ENCODE results near the gene HOPX.
A peak's percentile ranks its signal among the peaks of the same experiment; 100 is the strongest.
"Not testable (repeated sequence)": the region's sequence is repeated elsewhere in the genome, so short reads cannot be mapped to it uniquely, and the experiment has no call there.

HOPX gene, protein sequence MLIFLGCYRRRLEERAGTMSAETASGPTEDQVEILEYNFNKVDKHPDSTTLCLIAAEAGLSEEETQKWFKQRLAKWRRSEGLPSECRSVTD

DNA sequence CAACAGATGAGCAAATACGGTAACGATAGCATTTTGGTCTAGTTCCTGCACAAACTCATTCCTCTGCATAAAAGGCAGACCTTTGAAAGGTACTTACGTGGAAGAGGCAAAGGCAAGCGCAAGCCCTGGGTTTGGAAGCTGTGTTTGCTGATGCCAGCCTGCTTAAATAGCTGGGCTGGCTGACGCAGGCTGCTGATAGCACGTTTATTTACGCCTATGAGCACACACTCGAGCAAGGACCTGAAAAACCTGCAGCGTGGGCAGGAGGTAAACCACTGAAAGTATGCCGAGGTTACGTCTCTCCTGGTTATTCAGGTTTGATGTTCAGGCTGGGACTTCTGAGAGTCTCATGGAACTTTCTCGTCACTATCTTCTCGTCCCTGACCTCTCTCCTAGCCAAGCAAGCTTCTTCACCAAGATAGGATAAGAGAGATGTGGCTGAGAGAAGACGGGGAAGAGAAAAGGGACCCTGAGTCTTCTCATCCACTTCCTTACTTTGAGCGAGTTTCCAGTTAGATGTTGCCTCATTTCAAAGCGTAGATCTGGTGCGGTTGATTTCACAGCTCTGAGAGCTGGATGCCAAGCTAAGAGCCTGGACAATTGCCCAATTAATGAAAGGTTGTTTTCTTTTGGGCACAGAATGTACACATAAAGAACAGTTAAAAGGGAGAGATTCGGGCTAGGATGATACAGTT is at the start of gene HOPX:
Gene HOPX, minus strand, starts transcription at position 139 of the 695 bp plus-strand sequence. CDS start 23,480 bp downstream, outside the sequence.
- peak; percentile 84 for DNase-seq

DNA sequence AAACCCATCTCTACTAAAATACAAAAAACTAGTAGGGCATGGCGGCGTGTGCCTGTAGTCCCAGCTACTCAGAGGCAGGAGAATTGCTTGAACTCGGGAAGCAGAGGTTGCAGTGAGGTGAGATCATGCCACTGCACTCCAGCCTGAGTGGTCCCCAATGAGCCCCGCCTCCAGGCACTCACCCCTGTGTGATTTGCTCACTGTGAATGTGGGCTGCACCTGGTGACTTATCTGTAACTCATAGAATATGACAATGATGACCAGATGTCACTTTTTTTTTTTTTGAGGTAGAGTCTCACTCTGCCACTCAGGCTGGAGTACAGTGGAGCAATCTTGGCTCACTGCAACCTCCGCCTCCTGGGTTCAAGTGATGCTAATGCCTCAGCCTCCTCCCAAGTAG is 49.0 kb upstream of the HOPX start:
- no peak for DNase-seq

DNA sequence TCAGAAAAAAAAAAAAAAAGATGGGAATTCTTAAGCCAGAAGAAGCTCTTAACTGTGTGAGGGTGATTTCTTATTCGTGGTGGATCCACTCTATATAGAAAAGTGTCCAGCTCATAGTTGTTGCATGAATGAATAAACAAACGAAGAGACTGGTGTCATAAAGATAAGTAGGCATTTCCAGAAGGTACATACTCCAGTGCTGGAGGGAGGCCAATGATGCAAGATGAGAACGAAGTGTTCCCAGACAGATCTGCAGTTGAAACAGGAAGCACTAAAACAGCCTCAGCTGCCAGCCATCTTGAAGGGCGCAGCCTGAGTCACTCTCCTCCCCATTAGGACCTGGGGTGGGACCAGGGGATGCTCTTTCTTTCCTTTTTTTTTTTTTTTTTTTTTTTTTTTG is 47.4 kb upstream of the HOPX start:
- no peak for DNase-seq

DNA sequence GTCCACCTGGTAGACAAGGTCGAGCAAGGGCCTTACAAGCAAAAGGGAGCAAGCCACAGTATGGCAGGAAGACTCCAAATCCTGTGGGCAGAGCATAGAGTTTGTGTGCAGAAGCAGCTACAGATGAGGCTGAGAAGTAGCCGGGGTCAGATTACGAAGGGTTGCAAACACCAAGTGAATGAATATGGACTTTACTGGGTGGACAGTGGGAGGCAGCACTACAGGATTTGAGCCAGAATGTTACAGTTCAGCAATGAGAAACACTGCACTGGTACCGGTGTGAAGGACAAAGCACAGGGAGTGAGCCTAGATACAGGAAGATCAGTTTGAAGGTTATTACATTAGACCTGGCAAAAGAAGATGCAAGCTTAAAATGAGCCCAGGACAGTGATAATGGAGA is 46.1 kb upstream of the HOPX start:
- no peak for DNase-seq

DNA sequence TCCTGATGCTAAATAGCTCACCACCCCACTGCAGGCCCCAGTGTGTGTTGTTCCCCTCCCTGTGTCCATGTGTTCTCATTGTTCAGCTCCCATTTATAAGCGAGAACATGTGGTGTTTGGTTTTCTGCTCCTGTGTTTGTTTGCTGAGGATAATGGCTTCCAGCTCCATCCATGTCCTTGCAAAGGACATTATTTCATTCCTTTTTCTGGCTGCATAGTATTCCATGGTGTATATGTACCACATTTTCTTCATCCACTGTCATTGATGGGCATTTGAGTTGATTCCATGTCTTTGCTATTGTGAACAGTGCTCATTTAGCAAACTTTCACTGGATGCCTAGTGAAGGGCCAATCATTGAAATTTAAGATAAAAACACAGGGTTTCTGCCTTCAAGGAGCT is 45.5 kb upstream of the HOPX start:
- not testable (repeated sequence) for DNase-seq

DNA sequence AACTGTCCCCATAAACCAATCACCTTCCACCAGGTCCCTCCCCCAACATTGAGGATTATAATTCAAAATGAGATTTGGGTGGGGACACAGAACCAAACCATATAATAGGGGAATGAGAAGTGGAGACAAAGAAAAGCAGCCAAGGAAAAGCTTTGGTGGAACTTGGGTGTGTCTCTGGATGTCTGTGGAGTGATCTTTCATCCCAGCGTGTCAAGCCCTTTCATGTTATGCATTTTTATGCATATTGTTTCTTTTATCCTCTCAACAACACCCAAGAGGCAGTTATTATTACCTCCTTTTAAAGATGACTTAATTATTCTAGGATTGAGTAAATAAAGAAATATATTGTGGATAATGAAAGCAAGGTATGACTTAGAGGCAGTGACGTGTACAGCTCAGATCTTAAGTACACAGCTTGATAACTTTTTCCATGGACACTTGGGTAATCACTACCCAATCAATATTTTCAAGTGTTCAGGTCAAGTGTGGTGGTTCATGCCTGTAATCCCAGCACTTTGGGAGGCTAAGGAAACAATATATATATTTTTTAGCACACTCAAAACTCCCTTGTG is 42.6 kb upstream of the HOPX start:
- no peak for DNase-seq

DNA sequence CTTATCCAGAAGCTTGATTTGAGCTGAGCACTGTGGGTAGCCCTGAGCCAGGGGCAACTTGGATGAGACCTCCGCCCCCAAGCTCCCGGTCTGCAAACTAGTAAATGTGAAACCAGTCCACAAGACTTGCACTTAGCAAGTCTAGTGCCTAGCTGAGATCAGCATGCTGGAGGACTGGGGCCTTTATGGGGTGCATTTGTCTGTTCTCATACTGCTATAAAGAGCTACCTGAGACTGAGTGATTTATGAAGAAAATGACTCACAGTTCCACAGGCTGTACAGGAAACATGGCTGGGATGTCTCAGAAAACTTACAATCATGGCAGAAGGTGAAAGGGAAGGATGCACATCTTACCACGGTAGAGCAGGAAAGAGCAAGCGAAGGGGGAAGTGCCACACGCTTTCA is 42.1 kb upstream of the HOPX start:
- DNase-seq = no peak

DNA sequence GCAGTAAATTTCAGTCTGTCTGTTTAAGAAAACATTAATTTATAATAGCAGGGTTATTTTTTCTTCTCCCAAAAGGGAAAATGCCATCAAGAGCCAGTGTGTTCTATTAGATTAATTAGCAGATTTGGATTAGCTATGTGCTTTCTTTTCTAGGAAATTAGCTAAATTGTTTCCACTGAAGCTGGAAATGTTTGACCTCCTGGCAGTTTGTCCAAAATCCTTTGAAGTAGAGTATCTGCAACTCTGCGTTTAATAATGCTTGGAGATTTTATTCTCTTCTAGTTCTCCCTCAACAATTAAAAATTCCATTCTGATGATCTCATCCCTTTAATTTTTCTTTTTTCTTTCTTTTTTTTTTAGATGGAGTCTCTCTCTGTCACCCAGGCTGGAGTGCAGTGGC is 27.1 kb upstream of the HOPX start:
- no peak for DNase-seq

DNA sequence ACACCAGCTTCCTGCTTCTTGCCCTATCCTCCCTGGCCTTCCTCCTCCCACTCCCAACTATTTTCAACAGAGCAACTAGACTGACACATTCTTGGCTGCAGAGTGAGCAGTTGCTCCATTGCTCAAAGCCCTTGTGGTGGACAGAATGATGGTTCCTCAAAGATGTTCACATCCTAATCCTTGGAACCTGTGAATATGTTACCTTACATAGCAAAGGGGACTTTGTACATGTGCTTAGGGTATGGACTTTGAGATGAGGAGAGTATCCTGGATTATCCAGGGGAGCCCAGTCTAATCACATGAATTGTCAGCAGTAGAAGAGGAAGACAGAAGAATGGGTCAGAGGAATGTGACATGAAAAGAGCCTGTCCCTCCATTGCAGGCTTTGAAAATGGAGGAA is 24.9 kb upstream of the HOPX start:
- no peak for DNase-seq

DNA sequence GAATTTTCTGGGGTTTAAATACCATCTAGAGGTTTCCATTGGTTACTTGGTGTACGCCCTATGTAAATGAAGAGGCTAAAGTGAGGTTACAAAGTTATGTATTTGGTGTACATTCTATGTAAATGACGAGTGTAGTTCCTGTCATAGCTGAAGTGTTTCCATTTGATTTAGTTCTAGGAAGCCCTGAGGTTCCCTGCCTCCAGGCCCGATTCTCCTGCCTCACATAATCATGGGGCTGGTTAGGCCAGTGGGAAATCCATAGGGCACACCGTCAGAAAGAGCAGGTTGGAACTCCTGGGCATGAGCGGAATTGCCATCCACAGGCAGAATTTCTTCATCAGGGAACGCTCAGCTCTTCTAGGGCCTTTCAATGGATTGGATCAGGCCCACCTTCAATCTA is 24.2 kb upstream of the HOPX start:
- DNase-seq = no peak

DNA sequence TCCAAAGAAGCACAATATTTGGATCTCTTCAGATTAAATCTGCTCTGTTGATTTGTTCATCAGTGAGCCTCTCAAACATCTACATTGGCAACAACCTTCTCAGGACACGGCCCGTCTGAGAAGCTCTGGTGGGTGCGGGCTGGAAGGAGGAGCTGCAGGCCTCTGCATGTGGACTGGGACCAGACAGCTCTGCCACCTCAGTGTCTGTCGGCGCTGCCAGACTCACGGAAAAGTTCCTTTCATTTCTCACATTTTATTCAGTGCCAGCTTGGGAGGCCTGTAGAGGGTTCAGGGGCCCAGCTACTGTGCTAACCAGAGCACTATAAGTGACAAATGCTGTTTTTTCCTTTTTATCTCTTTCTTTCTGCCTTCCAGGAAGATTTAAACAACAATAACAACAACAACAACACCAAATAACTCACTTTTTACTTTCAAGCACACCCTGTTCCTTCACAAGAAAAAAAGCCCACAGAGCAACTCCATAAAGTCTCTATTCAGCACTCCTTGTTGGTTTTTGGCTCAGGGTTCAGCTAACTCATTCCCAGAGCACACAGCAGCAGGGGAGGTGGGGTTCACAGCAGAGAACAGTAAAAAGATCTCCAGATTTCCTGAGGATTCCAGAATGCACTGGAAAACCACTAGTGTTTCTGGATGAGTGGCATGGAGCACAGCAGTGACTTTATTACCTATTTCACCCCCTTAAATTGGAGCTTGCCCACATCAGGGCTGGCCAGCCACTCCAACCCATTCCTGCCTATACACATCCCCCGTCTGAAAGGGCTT is 23.2 kb upstream of the HOPX start:
- DNase-seq = no peak

DNA sequence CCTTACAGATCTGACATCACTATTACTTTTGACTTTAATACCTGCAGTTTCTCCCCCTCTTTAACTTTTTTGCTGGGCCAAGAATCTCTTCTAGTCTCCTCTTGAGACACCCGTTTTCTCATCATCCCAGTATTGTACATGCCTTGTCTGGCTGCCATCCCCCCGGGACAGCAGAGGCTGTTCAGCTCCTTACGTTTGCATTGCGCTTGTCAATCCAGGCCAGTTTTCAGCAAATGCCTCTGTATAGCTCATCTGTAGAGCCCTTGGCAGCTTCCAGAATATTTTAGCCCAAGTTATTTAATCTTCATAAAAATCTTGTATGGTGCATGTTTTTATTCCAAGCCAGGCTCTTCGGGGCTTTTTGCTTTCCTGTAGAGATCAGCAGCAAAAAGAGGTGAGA is 22.3 kb upstream of the HOPX start:
- DNase-seq = no peak

DNA sequence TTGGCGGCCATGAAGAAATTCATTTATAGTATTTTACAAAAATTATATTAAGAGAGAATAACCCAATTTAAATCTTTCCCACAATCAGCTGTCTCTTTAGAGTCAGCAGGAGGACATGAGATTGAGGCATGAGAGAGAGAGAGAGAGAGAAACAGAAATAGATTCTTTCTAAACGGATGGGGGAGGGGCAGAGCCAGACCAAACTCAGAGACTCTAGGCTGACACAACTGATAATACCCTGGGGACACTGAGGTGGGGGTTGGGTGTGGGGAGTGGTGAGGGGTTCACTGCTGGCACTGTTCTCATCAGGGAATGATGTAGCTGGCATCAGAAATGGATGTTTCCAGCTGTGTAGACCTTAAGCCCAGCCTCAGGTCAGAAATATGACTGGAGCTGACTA is 20.5 kb upstream of the HOPX start:
- no peak for DNase-seq

DNA sequence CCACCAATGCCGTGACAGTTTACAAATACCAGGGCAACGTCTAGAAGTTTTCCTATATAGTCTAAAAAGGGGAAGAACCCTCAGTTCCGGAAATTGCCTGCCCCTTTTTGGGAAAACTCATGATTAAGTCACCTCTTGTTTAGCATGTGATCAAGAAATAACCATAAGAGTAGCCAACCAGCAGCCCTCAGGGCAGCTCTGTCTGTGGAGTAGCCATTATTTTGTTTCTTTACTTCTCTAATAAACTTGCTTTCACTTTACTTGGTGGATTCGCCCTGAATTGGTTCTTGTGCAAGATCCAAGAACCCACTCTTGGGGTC is 20.0 kb upstream of the HOPX start:
- no peak for DNase-seq

DNA sequence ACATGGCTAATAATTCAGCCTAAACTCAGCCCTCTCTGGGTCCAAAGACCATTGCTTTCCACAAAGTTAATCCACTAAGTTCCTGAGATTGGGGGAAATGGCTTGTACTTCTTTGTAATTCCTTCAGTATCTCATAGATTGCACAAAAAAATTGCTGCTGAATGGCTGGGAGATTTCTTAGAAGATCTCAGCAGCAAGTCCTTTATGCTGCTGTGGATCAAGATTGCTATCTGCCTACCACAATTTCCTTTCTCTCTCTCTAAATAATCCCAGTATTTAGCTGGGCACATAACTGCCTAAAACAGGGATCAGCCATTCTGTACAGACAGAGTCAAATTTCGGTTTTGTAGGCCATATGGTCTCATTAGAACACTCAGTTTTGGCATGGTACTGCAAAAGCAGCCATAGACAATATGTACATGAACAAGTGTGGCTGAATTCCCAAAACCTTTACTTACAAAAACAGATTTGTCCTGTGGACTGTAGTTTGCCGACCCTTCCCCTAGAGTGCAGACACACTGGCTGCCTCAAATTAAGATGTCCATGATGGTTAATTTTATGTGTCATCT is 18.5 kb upstream of the HOPX start:
- no peak for DNase-seq

DNA sequence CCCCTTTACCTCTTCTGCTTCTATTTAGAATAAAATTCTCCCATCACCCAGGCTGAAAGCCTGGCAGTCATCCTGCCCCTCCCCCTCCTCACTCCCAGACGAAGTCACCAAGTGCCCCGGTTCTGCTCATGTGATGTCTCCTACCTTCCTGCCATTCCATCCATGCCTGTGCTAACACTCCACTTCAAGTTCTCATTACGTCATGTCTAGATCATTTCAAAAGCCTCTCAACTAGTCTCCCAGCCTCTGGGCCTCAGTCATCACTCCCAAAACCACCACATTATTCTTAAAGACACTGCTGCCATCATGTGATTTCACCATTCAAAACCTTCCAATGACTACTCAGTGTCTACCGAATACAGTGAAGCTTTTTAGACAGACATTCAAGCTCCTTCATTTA is 17.2 kb upstream of the HOPX start:
- DNase-seq = no peak

DNA sequence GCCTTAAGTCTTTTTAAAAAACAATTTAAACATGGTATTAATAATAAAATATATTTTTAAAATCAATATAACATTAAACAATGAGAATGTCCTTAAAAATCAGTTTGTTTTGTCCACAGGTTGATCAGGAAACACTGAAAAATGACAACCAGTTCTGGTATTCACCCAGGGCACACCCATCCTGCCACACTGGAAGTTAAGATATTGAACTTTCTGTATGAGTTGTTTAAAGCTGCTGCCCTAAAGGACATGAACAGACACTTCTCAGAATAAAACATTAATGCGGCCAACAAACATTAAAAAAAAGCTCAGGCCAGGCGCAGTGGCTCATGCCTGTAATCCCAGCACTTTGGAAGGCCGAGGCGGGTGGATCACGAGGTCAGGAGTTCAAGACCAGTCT is 15.0 kb upstream of the HOPX start:
- DNase-seq = no peak

DNA sequence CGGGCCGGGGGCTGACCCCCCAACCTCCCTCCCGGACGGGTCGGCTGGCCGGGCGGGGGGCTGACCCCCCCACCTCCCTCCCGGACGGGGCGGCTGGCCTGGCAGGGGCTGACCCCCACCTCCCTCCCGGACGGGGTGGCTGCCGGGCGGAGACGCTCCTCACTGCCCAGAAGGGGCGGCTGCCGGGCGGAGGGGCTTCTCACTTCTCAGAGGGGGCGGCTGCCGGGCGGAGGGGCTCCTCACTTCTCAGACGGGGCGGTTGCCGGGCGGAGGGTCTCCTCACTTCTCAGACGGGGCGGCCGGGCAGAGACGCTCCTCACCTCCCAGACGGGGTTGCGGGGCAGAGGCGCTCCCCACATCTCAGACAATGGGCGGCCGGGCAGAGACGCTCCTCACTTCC is 12.4 kb upstream of the HOPX start:
- not testable (repeated sequence) for DNase-seq

DNA sequence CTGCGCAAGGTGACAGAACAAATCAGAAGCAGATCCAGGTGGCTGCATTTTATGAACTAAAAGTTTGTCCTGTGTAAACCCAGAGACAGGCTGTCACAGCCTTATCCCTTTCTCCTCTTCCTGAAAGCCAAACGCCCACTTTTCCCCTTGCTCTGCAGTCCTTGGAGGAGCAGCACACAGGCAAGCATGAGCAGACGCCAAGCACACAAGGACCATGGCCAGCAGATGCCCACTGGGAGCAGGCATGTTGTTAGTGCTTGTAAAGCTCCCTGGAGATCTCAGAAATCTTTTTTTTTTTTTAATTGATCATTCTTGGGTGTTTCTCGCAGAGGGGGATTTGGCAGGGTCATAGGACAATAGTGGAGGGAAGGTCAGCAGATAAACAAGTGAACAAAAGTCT is 11.5 kb upstream of the HOPX start:
- no peak for DNase-seq

DNA sequence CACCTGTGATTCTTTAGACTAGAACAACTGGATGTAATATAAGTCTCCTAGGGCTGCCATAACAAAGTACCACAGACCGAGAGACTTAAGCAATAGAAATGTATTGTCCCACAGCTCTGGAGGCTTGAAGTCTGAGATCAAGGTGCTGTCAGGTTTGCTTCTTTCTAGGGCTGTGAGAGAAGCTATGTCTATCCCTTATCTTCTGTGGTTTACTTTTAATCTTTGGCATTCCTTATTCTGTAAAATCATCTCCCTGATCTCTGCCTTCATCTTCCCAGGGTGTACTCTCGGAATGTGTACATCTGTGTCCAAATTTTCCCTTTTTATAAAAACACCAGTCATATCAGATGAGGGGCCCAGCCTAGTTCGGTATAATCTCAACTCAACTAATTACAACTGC is 10.3 kb upstream of the HOPX start:
- DNase-seq = no peak

DNA sequence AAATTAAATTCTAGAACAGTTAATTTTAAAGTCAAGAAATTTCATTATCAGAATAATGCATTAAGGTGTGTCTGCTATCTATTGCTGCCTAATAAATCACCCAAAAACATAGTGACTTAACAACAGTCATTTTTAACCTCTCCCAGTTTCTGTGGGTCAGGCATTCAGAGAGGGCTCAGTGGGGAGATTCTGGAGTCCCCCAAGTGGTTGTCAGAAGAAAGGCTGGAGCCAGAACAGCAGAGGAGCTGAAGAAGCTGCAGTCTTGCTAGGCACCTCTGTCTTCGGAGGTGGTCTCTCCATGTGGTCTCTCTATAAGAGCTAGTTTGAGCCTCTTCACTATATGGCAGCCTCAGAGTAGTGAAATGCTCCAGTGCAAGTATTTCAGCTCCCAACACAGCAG is 9.3 kb upstream of the HOPX start:
- DNase-seq = no peak

DNA sequence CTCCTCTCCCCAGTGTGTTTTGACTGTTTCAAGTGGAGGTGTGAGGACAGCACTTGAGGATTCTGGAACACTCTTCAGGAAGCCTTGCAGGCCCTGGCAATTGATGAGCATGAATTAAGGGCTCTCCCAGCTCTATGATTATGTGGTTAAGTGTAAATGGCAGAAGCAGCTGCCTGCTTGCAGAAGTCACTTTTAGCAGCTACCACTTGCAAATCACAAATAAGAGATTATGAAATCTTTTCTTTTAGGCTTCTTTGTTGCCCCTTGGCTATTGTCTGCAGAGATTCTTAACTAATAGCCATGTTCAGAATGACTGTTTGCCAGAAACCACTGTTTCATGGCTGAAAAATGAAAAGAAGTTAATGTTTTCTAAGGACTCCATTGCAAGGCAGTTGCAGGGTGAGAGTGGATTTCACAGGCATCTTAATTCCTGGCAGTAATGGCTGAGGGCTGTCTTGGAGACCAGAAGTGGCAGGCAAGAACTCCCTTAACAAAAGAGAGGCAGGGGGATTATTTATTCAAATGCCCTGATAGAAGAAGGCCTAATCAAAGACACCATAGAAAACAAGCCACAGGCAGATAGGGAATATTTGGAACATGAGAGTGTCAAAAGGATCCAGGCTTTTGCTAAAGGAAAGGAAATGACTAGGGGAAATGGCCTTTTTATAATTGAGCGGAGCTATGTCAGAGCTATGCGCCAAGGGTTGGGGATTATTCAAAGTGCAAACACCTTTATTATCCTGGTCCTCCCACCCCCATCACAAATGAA is 8.3 kb upstream of the HOPX start:
- no peak for DNase-seq

DNA sequence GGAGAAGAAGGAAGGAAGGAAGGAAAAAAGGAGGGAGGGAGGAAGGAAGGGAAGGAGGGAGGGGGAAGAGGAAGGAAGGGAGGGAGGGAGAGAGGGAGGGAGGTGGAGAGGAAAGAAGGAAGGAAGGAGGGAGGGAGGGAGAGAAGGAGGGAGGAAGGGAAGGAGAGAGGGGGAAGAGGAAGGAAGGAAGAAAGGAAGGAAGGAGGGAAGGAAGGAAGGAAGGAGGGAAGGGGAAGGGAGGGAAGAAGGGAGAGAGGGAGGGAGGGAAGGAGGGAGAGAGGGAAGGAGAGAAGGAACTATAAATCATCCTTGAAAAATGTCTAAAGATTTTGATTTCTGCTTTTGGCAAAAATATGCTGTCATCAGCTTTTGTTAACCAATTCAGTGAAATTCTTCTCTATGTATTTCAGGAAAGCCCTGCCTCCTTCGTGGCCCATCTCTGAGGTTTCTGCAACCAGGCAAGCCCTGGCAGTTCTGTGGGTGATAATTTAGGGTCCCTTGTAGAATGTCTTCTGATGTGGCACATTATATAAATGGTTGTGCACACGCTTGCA is 7.1 kb upstream of the HOPX start:
- DNase-seq = no peak
